HepG2 (cell line): Measurements from ENCODE around the gene MICOS13. TPM values are rescaled to one million over a fixed set of nuclear protein-coding genes. Genes with fewer than 3 reads are reported as not detected.
A peak's percentile ranks its signal among the peaks of the same experiment; 100 is the strongest.

Experiments
- BRCA1 ChIP-seq: sonication (generic); formaldehyde crosslinking; IDR thresholded peaks from 2 replicates; pipeline ENCODE4 v1.4.0; 2020; ENCODE audit warnings: missing genetic modification reagents
- CENPX ChIP-seq: sonication (generic); formaldehyde crosslinking; IDR thresholded peaks from 2 replicates; pipeline ENCODE4 v1.9.0; 2021; ENCODE audit warnings: mild to moderate bottlenecking, missing genetic modification reagents, moderate library complexity
- CHCHD3 ChIP-seq: sonication (generic); formaldehyde crosslinking; IDR thresholded peaks from 2 replicates; pipeline ENCODE4 v1.8.0; 2022; ENCODE audit warnings: mild to moderate bottlenecking, missing genetic modification reagents, moderate library complexity
- EHMT2 ChIP-seq: fragments of 200-600 bp; sonication (generic); IDR thresholded peaks from 2 replicates; pipeline ENCODE4 v1.7.0; 2017; ENCODE audit warnings: antibody characterized with exemption, low read depth, low read length, borderline replicate concordance
- FOXO4 ChIP-seq: sonication (generic); formaldehyde crosslinking; conservative IDR thresholded peaks from 2 replicates; pipeline ENCODE4 v1.8.1; 2023; ENCODE audit warnings: missing genetic modification reagents
- HMGXB3 ChIP-seq: sonication (generic); formaldehyde crosslinking; IDR thresholded peaks from 2 replicates; pipeline ENCODE4 v1.4.0; 2020; ENCODE audit warnings: missing genetic modification reagents, borderline replicate concordance
- MED1 ChIP-seq: sonication (generic); formaldehyde crosslinking; IDR thresholded peaks from 2 replicates; pipeline ENCODE4 v1.4.0; 2020; ENCODE audit warnings: missing genetic modification reagents
- NCOA5 ChIP-seq: sonication (generic); formaldehyde crosslinking; IDR thresholded peaks from 2 replicates; pipeline ENCODE4 v1.4.0; 2020; ENCODE audit warnings: missing genetic modification reagents
- SNAPC2 ChIP-seq: sonication (generic); formaldehyde crosslinking; IDR thresholded peaks from 2 replicates; pipeline ENCODE4 v1.8.1; 2022; ENCODE audit warnings: mild to moderate bottlenecking, missing genetic modification reagents
- STAT6 ChIP-seq: sonication (generic); formaldehyde crosslinking; IDR thresholded peaks from 2 replicates; pipeline ENCODE4 v1.4.0; 2020; ENCODE audit warnings: missing genetic modification reagents, mild to moderate bottlenecking, borderline replicate concordance
- SUZ12 ChIP-seq: fragments of 150-350 bp; IDR thresholded peaks from 2 replicates; pipeline ENCODE4 v1.6.1; 2014; ENCODE audit warnings: low read depth, low read length
- TP53 ChIP-seq: sonication (generic); formaldehyde crosslinking; conservative IDR thresholded peaks from 2 replicates; pipeline ENCODE4 v1.4.0; 2020; ENCODE audit warnings: missing genetic modification reagents
- ZBTB33 ChIP-seq: sonication (generic); formaldehyde crosslinking; IDR thresholded peaks from 2 replicates; pipeline ENCODE4 v1.4.0; 2020; ENCODE audit warnings: missing genetic modification reagents
- ZGPAT ChIP-seq: IDR thresholded peaks from 2 replicates; pipeline ENCODE4 v1.6.1; 2016; ENCODE audit warnings: mild to moderate bottlenecking
- ZNF543 ChIP-seq: sonication (generic); formaldehyde crosslinking; IDR thresholded peaks from 2 replicates; pipeline ENCODE4 v1.4.0; 2020; ENCODE audit warnings: mild to moderate bottlenecking, missing genetic modification reagents
- polyA plus RNA-seq, 8 experiments: library from polyadenylated mRNA; depleted of rRNA in 3 of 8; stranded (reverse) in 7 of 8; unstranded in 1 of 8; fragments of >200 nt; fragmentation: Illumina TruSeq in 4 of 8; extraction: Trizol in 4 of 8; gene quantifications; 2 replicates each; pipeline versions ENCODE4 v1.2.1 to v1.2.3, GENCODE V29; 2011 to 2016; ENCODE audit warnings: low read depth in 4 of 8, missing spikeins in 1 of 8, mixed read lengths in 1 of 8; ENCODE audit not compliant: insufficient read depth in 1 of 8
- total RNA-seq, 5 experiments: library from RNA; depleted of rRNA; stranded (reverse); fragments of >200 nt; fragmentation: Illumina TruSeq; extraction: Trizol; gene quantifications; 2 replicates each; pipeline ENCODE4 v1.2.3, GENCODE V29; 2016; ENCODE audit warnings: low read depth in 1 of 5

The MICOS13 gene
- total and polyA plus RNA-seq, 2 of the 13 experiments (the other 11 are each of a cell fraction or from before 2014, with no cell fraction given) = 28.8 to 35.4 TPM

GRCh38 chr19:5680437-5681368 lies at the start of gene MICOS13, which contains the start of gene HSD11B1L (continued):
- no peak for TF ChIP-seq CHCHD3
- TF ChIP-seq MED1 (CRISPR knock-in tag) = peak; percentile 42
- TF ChIP-seq TP53 = no peak
- no peak for TF ChIP-seq NCOA5
- TF ChIP-seq CENPX = no peak
- 0 out of 2 replicates have a peak, but pooled peaks have one; percentile 26 for TF ChIP-seq HMGXB3 (CRISPR knock-in tag)
- TF ChIP-seq BRCA1 (CRISPR knock-in tag) = no peak
- no peak for TF ChIP-seq STAT6 (CRISPR knock-in tag)
- TF ChIP-seq SUZ12 = peak; percentile 94
- TF ChIP-seq SNAPC2 = no peak
- TF ChIP-seq EHMT2 = no peak
- TF ChIP-seq ZGPAT (CRISPR knock-in tag) = peak; percentile 83
- no peak for TF ChIP-seq FOXO4
- TF ChIP-seq ZNF543 (CRISPR knock-in tag) = no peak
- TF ChIP-seq ZBTB33 (CRISPR knock-in tag) = no peak
